Stimulated activated CD8-positive, alpha-beta memory T cell treated with anti-CD3 and anti-CD28 coated beads, Interleukin-7, amount 100 ng/mL, for 48 hours (primary cell): ENCODE results near the gene AIG1.

Source experiments
- DNase-seq, 2 donors: peaks; one replicate each; pipeline ENCODE4 v3.0.0-alpha.2; 2020; ENCODE audit warnings: low read depth in 1 of 2; ENCODE audit errors: extremely low read depth in 1 of 2

AIG1 gene

GRCh38 chr6:143092768-143093167 is 32.1 kb downstream of the AIG1 start:
- no peak for DNase-seq

GRCh38 chr6:143093290-143093689 is 32.6 kb downstream of the AIG1 start:
- no peak for DNase-seq

- no peak for DNase-seq
These were observed 35.7 kb downstream of the AIG1 start for GRCh38 chr6:143096403-143096802.

- DNase-seq, result no peak
These were observed 36.6 kb downstream of the AIG1 start for GRCh38 chr6:143097224-143097795.

- no peak for DNase-seq
These were observed 37.5 kb downstream of the AIG1 start for GRCh38 chr6:143098054-143098671.

- DNase-seq, result no peak
These were observed 39.0 kb downstream of the AIG1 start for GRCh38 chr6:143099647-143100046.

- DNase-seq, result no peak
These were observed 39.7 kb downstream of the AIG1 start for GRCh38 chr6:143100429-143100828.

- no peak for DNase-seq
These were observed 43.2 kb downstream of the AIG1 start for GRCh38 chr6:143103916-143104315.

GRCh38 chr6:143107440-143107839 is 46.8 kb downstream of the AIG1 start:
- no peak for DNase-seq

GRCh38 chr6:143107911-143108761 is 47.4 kb downstream of the AIG1 start:
- no peak for DNase-seq

- no peak for DNase-seq
These were observed 48.5 kb downstream of the AIG1 start for GRCh38 chr6:143109196-143109595.

GRCh38 chr6:143110572-143110971 is 49.9 kb downstream of the AIG1 start:
- DNase-seq, result no peak

- no peak for DNase-seq
These were observed 50.3 kb downstream of the AIG1 start for GRCh38 chr6:143110996-143111395.

GRCh38 chr6:143111443-143111842 is 50.8 kb downstream of the AIG1 start:
- no peak for DNase-seq

GRCh38 chr6:143112084-143112768 is 51.5 kb downstream of the AIG1 start:
- no peak for DNase-seq

GRCh38 chr6:143112837-143113236 is 52.1 kb downstream of the AIG1 start:
- no peak for DNase-seq

GRCh38 chr6:143115728-143116127 is 55.0 kb downstream of the AIG1 start:
- no peak for DNase-seq

GRCh38 chr6:143117108-143117507 is 56.4 kb downstream of the AIG1 start:
- no peak for DNase-seq

GRCh38 chr6:143119260-143119659 is 58.6 kb downstream of the AIG1 start:
- no peak for DNase-seq

- no peak for DNase-seq
These were observed 62.4 kb downstream of the AIG1 start for GRCh38 chr6:143123081-143123480.

- no peak for DNase-seq
These were observed 63.3 kb downstream of the AIG1 start for GRCh38 chr6:143123941-143124340.
